ENCODE measurements around the gene PAGR1. TPM values are rescaled to one million over a fixed set of nuclear protein-coding genes. Genes with fewer than 3 reads are reported as not detected.

PAGR1 gene
- total and polyA plus RNA-seq, 9 of the 15 experiments (the other 6 are each of a cell fraction or from before 2014, with no cell fraction given): 1.4 to 58.2 (median 16.8) TPM

GRCh38 chr16:29790183-29790948 lies 25.6 kb upstream of the PAGR1 start, which contains the start of gene KIF22 (continued):
- TF ChIP-seq REST (IDR thresholded peaks at IDR 0.05; ENCODE audit: borderline replicate concordance) (peak; percentile 34; the same call in 1 of the 2 replicates), REST (CRISPR knock-in tag; IDR thresholded peaks at IDR 0.05; ENCODE audit: low read depth) (no peak; the same call in 1 of the 2 replicates), RREB1 (CRISPR knock-in tag; IDR thresholded peaks at IDR 0.05) (peak; percentile 84; the same call in 1 of the 2 replicates), CBX1 (IDR thresholded peaks at IDR 0.05; ENCODE audit: low read depth) (0 out of 2 replicates have a peak, but pooled peaks have one; percentile 70), ZBED1 (IDR thresholded peaks at IDR 0.05) (no peak), ATF2 (CRISPR knock-in tag; IDR thresholded peaks at IDR 0.05) (no peak), FOXP1 (CRISPR knock-in tag; IDR thresholded peaks at IDR 0.05) (peak; percentile 79), ZFP91 (CRISPR knock-in tag; IDR thresholded peaks at IDR 0.05) (peak; percentile 58; the same call in 1 of the 2 replicates), PCBP2 (IDR thresholded peaks at IDR 0.05; ENCODE audit: low read depth, low read length, poor library complexity, severe bottlenecking) (no peak)

Data from K562 (cell line).